HepG2 (cell line): ENCODE results near the gene ATP8B1. TPM values are rescaled to one million over a fixed set of nuclear protein-coding genes. Genes with fewer than 3 reads are reported as not detected.

Experiments used
- ATAC-seq: fragments of 200-7000 bp; cut with Tn5 transposase; 3 replicates; pipeline ENCODE4 v1.9.1; 2020; ENCODE audit warnings: mild to moderate bottlenecking, moderate library complexity
- BruUV-seq: library from RNA; stranded (reverse); fragments of 400-500 nt; replicated peaks from 2 replicates; lab custom pipeline; 2021; lab: Mats Ljungman, UMichigan
- CTCF ChIA-PET: fragments of 300-600 bp; formaldehyde crosslinking; extraction: SDS; loops from one replicate; lab custom pipeline; 2021; ENCODE audit warnings: low total read pairs, inconsistent platforms, low intra/inter-chr PET ratio; lab: Yijun Ruan, JAX
- POLR2A ChIA-PET: fragments of 350-600 bp; sonication (Branson Sonifier 250); formaldehyde crosslinking; loops from one replicate; lab custom pipeline; 2020; ENCODE audit warnings: antibody characterized with exemption, inconsistent platforms; lab: Yijun Ruan, JAX
- DNase-seq: peaks from one replicate; pipeline ENCODE4 v3.0.0-alpha.2; 2015; ENCODE audit warnings: low spot score
- FAIRE-seq: peaks from 3 replicates; lab custom pipeline; 2011; peaks lifted over from hg19 to GRCh38; lab: Jason Lieb, UNC
- H2AFZ ChIP-seq: one replicate; pipeline ENCODE4 v1.6.1; 2011; ENCODE audit warnings: low read length, inconsistent platforms
- H3K27ac ChIP-seq: fragments of 300-600 bp; 3 replicates; pipeline ENCODE4 v1.8.0; 2011; ENCODE audit warnings: mixed run types, mild to moderate bottlenecking, mixed read lengths, low read length, inconsistent platforms; ENCODE audit not compliant: insufficient read depth; ENCODE audit errors: extremely low read length
- H3K27me3 ChIP-seq, 2 experiments: fragments of 200-600 bp in 1 of 2; 2 replicates in 1 of 2; 3 replicates in 1 of 2; pipeline versions ENCODE4 v1.6.0 to v1.8.0; 2011; ENCODE audit warnings: low read length in 2 of 2, mild to moderate bottlenecking in 2 of 2, moderate library complexity in 2 of 2, inconsistent platforms in 1 of 2; ENCODE audit not compliant: insufficient read depth in 2 of 2, control insufficient read depth in 1 of 2
- H3K36me3 ChIP-seq, 2 experiments: fragments of 200-600 bp in 1 of 2; replicated peaks in 1 of 2; 2 replicates in 1 of 2; 3 replicates in 1 of 2; pipeline versions ENCODE4 v1.5.1 to v1.8.0; 2011; ENCODE audit warnings: low read length in 2 of 2, inconsistent platforms in 1 of 2; ENCODE audit not compliant: insufficient read depth in 2 of 2, control insufficient read depth in 1 of 2
- H3K4me1 ChIP-seq: 2 replicates; pipeline ENCODE4 v1.5.1; 2012; ENCODE audit warnings: low read length, inconsistent platforms; ENCODE audit not compliant: insufficient read depth
- H3K4me2 ChIP-seq: 2 replicates; pipeline ENCODE4 v1.6.0; 2011; ENCODE audit warnings: low read depth, low read length, inconsistent platforms
- H3K4me3 ChIP-seq, 3 experiments: fragments of 200-600 bp in 1 of 3; sonication (generic), shearing (Covaris generic) in 1 of 3; replicated peaks in 1 of 3; 2 replicates each; pipeline ENCODE4 v1.5.1; 2011 to 2016; ENCODE audit warnings: low read length in 3 of 3, inconsistent platforms in 2 of 3, low read depth in 2 of 3, mild to moderate bottlenecking in 2 of 3, control low read depth in 1 of 3, mixed read lengths in 1 of 3; ENCODE audit not compliant: insufficient read depth in 1 of 3
- H3K79me2 ChIP-seq: one replicate; pipeline ENCODE4 v1.6.1; 2011; ENCODE audit warnings: low read length, inconsistent platforms; ENCODE audit not compliant: insufficient read depth
- H3K9ac ChIP-seq: 2 replicates; pipeline ENCODE4 v1.6.0; 2011; ENCODE audit warnings: mild to moderate bottlenecking, low read depth, low read length, inconsistent platforms; ENCODE audit not compliant: insufficient read depth
- H3K9me3 ChIP-seq: 2 replicates; pipeline ENCODE4 v1.5.1; 2012; ENCODE audit warnings: mild to moderate bottlenecking, low read length
- H4K20me1 ChIP-seq: 2 replicates; pipeline ENCODE4 v1.6.0; 2011; ENCODE audit warnings: inconsistent platforms, mild to moderate bottlenecking, low read length, moderate library complexity; ENCODE audit not compliant: insufficient read depth
- ARHGAP35 ChIP-seq: sonication (generic); formaldehyde crosslinking; IDR thresholded peaks from 2 replicates; pipeline ENCODE4 v1.9.0; 2022; ENCODE audit warnings: mild to moderate bottlenecking, inconsistent platforms, moderate library complexity, missing genetic modification reagents, borderline replicate concordance
- ATRX ChIP-seq: sonication (generic); formaldehyde crosslinking; IDR thresholded peaks from 2 replicates; pipeline ENCODE4 v1.4.0; 2020; ENCODE audit warnings: missing genetic modification reagents, borderline replicate concordance
- FOXK2 ChIP-seq: fragments of 450-650 bp; IDR thresholded peaks from 2 replicates; pipeline ENCODE4 v1.6.1; 2016
- FOXP1 ChIP-seq, 2 experiments: fragments of 450-650 bp in 1 of 2; IDR thresholded peaks; 2 replicates each; pipeline ENCODE4 v1.6.1; 2017 to 2018; ENCODE audit warnings: antibody characterized with exemption in 1 of 2
- KLF6 ChIP-seq: IDR thresholded peaks from 2 replicates; pipeline ENCODE4 v1.8.0; 2016; ENCODE audit warnings: missing biosample characterization, missing genetic modification reagents
- MEIS1 ChIP-seq: sonication (generic); formaldehyde crosslinking; IDR thresholded peaks from 2 replicates; pipeline ENCODE4 v1.9.0; 2021; ENCODE audit warnings: mild to moderate bottlenecking, missing genetic modification reagents, moderate library complexity, borderline replicate concordance
- NAIF1 ChIP-seq: sonication (generic); formaldehyde crosslinking; IDR thresholded peaks from 2 replicates; pipeline ENCODE4 v1.5.0; 2020; ENCODE audit warnings: mild to moderate bottlenecking, missing genetic modification reagents, borderline replicate concordance
- NCOA1 ChIP-seq: sonication (generic); formaldehyde crosslinking; IDR thresholded peaks from 2 replicates; pipeline ENCODE4 v1.9.0; 2021; ENCODE audit warnings: missing genetic modification reagents
- POLR2G ChIP-seq: fragments of 200-400 bp; formaldehyde crosslinking; IDR thresholded peaks from 2 replicates; pipeline ENCODE4 v1.6.1; 2018; ENCODE audit warnings: mild to moderate bottlenecking, low read depth, low read length, moderate library complexity
- REPIN1 ChIP-seq: sonication (generic); formaldehyde crosslinking; IDR thresholded peaks from 2 replicates; pipeline ENCODE4 v1.8.0; 2022; ENCODE audit warnings: missing genetic modification reagents, low read depth, mild to moderate bottlenecking, borderline replicate concordance
- ZNF160 ChIP-seq: sonication (generic); formaldehyde crosslinking; IDR thresholded peaks from 2 replicates; pipeline ENCODE4 v1.8.0; 2022; ENCODE audit warnings: mild to moderate bottlenecking, inconsistent platforms, missing genetic modification reagents
- ZNF383 ChIP-seq: sonication (generic); formaldehyde crosslinking; IDR thresholded peaks from 2 replicates; pipeline ENCODE4 v1.4.0; 2020; ENCODE audit warnings: missing genetic modification reagents, mild to moderate bottlenecking, borderline replicate concordance
- ZNF720 ChIP-seq: sonication (generic); formaldehyde crosslinking; IDR thresholded peaks from 2 replicates; pipeline ENCODE4 v1.4.0; 2020; ENCODE audit warnings: missing genetic modification reagents
- ZSCAN29 ChIP-seq: sonication (generic); formaldehyde crosslinking; conservative IDR thresholded peaks from 2 replicates; pipeline ENCODE4 v1.4.0; 2020; ENCODE audit warnings: mild to moderate bottlenecking, missing genetic modification reagents
- ZUFSP ChIP-seq: sonication (generic); formaldehyde crosslinking; IDR thresholded peaks from 2 replicates; pipeline ENCODE4 v1.9.0; 2021; ENCODE audit warnings: missing genetic modification reagents, mild to moderate bottlenecking, borderline replicate concordance
- WGBS: methylation state at CpG from one replicate; pipeline ENCODE4 v1.1.6; 2017; ENCODE audit warnings: low lambda C conversion rate; 5-methylcytosine and 5-hydroxymethylcytosine counted together
- in situ Hi-C: cut with HindIII; loops from 2 replicates; pipeline ENCODE4 v1.10.0; 2017; ENCODE audit warnings: low pct_unique_long_range_greater_than_20kb; ENCODE audit not compliant: extremely low pct_ligation_motif_present
- intact Hi-C: fragments of 100-400 bp; cut with micrococcal nuclease; formaldehyde crosslinking; loops from one replicate; pipeline ENCODE4 v1.10.0; 2022; ENCODE audit not compliant: unreplicated experiment
- polyA plus RNA-seq, 8 experiments: library from polyadenylated mRNA; depleted of rRNA in 3 of 8; stranded (reverse) in 7 of 8; unstranded in 1 of 8; fragments of >200 nt; fragmentation: Illumina TruSeq in 4 of 8; extraction: Trizol in 4 of 8; gene quantifications; 2 replicates each; pipeline versions ENCODE4 v1.2.1 to v1.2.3, GENCODE V29; 2011 to 2016; ENCODE audit warnings: low read depth in 4 of 8, missing spikeins in 1 of 8, mixed read lengths in 1 of 8; ENCODE audit not compliant: insufficient read depth in 1 of 8
- total RNA-seq, 5 experiments: library from RNA; depleted of rRNA; stranded (reverse); fragments of >200 nt; fragmentation: Illumina TruSeq; extraction: Trizol; gene quantifications; 2 replicates each; pipeline ENCODE4 v1.2.3, GENCODE V29; 2016; ENCODE audit warnings: low read depth in 1 of 5
- TF ChIP-seq, protein P1 (sequence below): sonication (generic); formaldehyde crosslinking; IDR thresholded peaks from 2 replicates; pipeline ENCODE4 v1.8.0; 2022; ENCODE audit warnings: mild to moderate bottlenecking, missing genetic modification reagents, moderate library complexity

Gene ATP8B1
- total and polyA plus RNA-seq, 2 of the 13 experiments (the other 11 are each of a cell fraction or from before 2014, with no cell fraction given), result 2.8 to 4.0 TPM

DNA sequence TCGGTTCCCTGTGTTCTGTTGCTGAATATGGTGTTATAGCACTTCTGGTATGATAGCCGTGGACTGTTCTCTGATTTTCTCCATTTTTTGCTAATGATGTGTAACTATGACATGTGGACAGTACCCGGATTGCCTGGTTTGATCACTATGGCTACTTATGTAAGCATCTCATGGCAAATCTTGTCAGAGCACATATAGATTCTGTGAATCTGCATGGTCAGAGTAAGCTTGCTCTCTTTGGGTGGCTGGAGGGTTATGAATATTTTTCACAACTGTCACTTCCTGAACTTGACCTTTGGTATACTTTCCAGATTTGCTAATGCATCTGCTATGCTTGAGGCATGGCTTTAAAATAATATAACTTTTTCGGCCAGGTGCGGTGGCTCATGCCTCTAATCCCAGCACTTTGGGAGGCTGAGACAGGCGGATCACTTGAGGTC is 36.8 kb upstream of the ATP8B1 start:
- FAIRE-seq, result no peak
- 13% methylated on average over 6 of the region's 6 CpGs for WGBS

More for the DNA sequence above, 36.8 kb upstream of the ATP8B1 start:
- H2AFZ ChIP-seq, result no peak overlapping the region
- no peak overlapping the region for H3K4me2 ChIP-seq
- H4K20me1 ChIP-seq, result no peaks in the 10 kb centered on the region
- H3K79me2 ChIP-seq, result no peaks in the 10 kb centered on the region
- ChIA-PET CTCF (no interaction called here), POLR2A (no interaction called here)
- TF ChIP-seq ZSCAN29 (CRISPR knock-in tag), result no peak
- TF ChIP-seq ARHGAP35 (CRISPR knock-in tag), result no peak
- no peak for TF ChIP-seq KLF6 (CRISPR knock-in tag)
- TF ChIP-seq ZNF383, result no peak
- TF ChIP-seq ZUFSP (CRISPR knock-in tag), result no peak
- no peak for TF ChIP-seq NAIF1 (CRISPR knock-in tag)
- TF ChIP-seq FOXP1 (IDR thresholded peaks at IDR 0.05), result no peak
- TF ChIP-seq FOXP1 (CRISPR knock-in tag; IDR thresholded peaks at IDR 0.05), result no peak
- no peak for TF ChIP-seq ATRX (CRISPR knock-in tag)
- no peak for TF ChIP-seq FOXK2
- TF ChIP-seq, protein P1, sequence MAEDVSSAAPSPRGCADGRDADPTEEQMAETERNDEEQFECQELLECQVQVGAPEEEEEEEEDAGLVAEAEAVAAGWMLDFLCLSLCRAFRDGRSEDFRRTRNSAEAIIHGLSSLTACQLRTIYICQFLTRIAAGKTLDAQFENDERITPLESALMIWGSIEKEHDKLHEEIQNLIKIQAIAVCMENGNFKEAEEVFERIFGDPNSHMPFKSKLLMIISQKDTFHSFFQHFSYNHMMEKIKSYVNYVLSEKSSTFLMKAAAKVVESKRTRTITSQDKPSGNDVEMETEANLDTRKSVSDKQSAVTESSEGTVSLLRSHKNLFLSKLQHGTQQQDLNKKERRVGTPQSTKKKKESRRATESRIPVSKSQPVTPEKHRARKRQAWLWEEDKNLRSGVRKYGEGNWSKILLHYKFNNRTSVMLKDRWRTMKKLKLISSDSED, result no peak
- TF ChIP-seq NCOA1 (CRISPR knock-in tag), result no peak
- no peak for TF ChIP-seq ZNF720 (CRISPR knock-in tag)
- TF ChIP-seq POLR2G, result no peak
- TF ChIP-seq ZNF160, result no peak
- no peak for TF ChIP-seq REPIN1
- no peak for TF ChIP-seq MEIS1 (CRISPR knock-in tag)
- BruUV-seq, result no TSS peak
- H3K36me3 ChIP-seq, result no peaks in the 10 kb centered on the region
- no peak overlapping the region for H3K9ac ChIP-seq
- in situ Hi-C loops (no loop called here), intact Hi-C loops (no loop called here)
- no peaks in the 10 kb centered on the region for H3K27me3 ChIP-seq
- H3K4me1 ChIP-seq, result no peaks in the 10 kb centered on the region
- no peak overlapping the region for H3K27ac ChIP-seq
- H3K9me3 ChIP-seq, result no peaks in the 10 kb centered on the region
- ATAC-seq, result no peak
- DNase-seq, result no peak
- H3K4me3 ChIP-seq, result no peak overlapping the region
